Endothelial cell of umbilical vein (primary cell): Measurements from ENCODE around the gene BABAM2. TPM values are rescaled to one million over a fixed set of nuclear protein-coding genes. Genes with fewer than 3 reads are reported as not detected.

Experiments used
- BruUV-seq: library from RNA; stranded (reverse); fragments of 400-500 nt; replicated peaks from 2 replicates; lab custom pipeline; 2021; lab: Mats Ljungman, UMichigan
- CTCF ChIA-PET: fragments of 300-600, 350-600 bp; sonication (Branson Sonifier 250); formaldehyde crosslinking; loops from one replicate; lab custom pipeline; 2021; ENCODE audit warnings: antibody characterized with exemption, inconsistent platforms; lab: Charles Lee
- POLR2A ChIA-PET: fragments of 300-600, 350-600 bp; sonication (Branson Sonifier 250); formaldehyde crosslinking; loops from one replicate; lab custom pipeline; 2021; ENCODE audit warnings: antibody characterized with exemption, inconsistent platforms; lab: Charles Lee
- DNase-seq: peaks from one replicate; pipeline ENCODE4 v3.0.0-alpha.2; 2011; ENCODE audit warnings: low read depth, low spot score
- FAIRE-seq: peaks from 2 replicates; lab custom pipeline; 2011; peaks lifted over from hg19 to GRCh38; lab: Jason Lieb, UNC
- H2AFZ ChIP-seq: 2 replicates; pipeline ENCODE4 v1.6.0; 2012; ENCODE audit warnings: low read depth, low read length, control low read depth, inconsistent platforms
- H3K27ac ChIP-seq: 2 replicates; pipeline ENCODE4 v1.5.1; 2011; ENCODE audit warnings: low read depth, mild to moderate bottlenecking, control low read depth, low read length, moderate library complexity; ENCODE audit not compliant: insufficient read depth
- H3K27me3 ChIP-seq, 2 experiments: 2 replicates each; pipeline versions ENCODE4 v1.6.0 to v1.6.1; 2011; ENCODE audit warnings: low read length in 2 of 2, mixed read lengths in 1 of 2; ENCODE audit not compliant: control insufficient read depth in 2 of 2, insufficient read depth in 2 of 2
- H3K36me3 ChIP-seq, 2 experiments: 2 replicates in 1 of 2; 3 replicates in 1 of 2; pipeline ENCODE4 v1.5.1; 2011; ENCODE audit warnings: low read length in 2 of 2, mild to moderate bottlenecking in 1 of 2, moderate library complexity in 1 of 2; ENCODE audit not compliant: control insufficient read depth in 2 of 2, insufficient read depth in 2 of 2; ENCODE audit errors: extremely low read depth in 1 of 2
- H3K4me1 ChIP-seq: 3 replicates; pipeline ENCODE4 v1.5.1; 2011; ENCODE audit warnings: mild to moderate bottlenecking, low read length; ENCODE audit not compliant: control insufficient read depth, insufficient read depth; ENCODE audit errors: extremely low read depth
- H3K4me2 ChIP-seq: 2 replicates; pipeline ENCODE4 v1.6.1; 2011; ENCODE audit warnings: low read length, control low read depth, mixed read lengths; ENCODE audit not compliant: insufficient read depth
- H3K4me3 ChIP-seq, 3 experiments: fragments of 200-600 bp in 1 of 3; sonication (generic), shearing (Covaris generic) in 1 of 3; replicated peaks in 1 of 3; 2 replicates each; pipeline ENCODE4 v1.5.1; 2011 to 2016; ENCODE audit warnings: control low read depth in 3 of 3, low read length in 3 of 3, mild to moderate bottlenecking in 2 of 3, inconsistent platforms in 1 of 3, low read depth in 1 of 3, moderate library complexity in 1 of 3; ENCODE audit not compliant: insufficient read depth in 1 of 3
- H3K79me2 ChIP-seq: 2 replicates; pipeline ENCODE4 v1.6.0; 2012; ENCODE audit warnings: low read length, inconsistent platforms; ENCODE audit not compliant: control insufficient read depth, insufficient read depth
- H3K9ac ChIP-seq: replicated peaks from 2 replicates; pipeline ENCODE3; 2011; ENCODE audit warnings: low read length, control low read depth; ENCODE audit not compliant: insufficient read depth; ENCODE audit errors: extremely low read depth
- H3K9me1 ChIP-seq: replicated peaks from 3 replicates; pipeline ENCODE4 v1.6.0; 2011; ENCODE audit warnings: mild to moderate bottlenecking, low read length; ENCODE audit not compliant: control insufficient read depth, insufficient read depth; ENCODE audit errors: extremely low read depth
- H3K9me3 ChIP-seq: replicated peaks from 2 replicates; pipeline ENCODE4 v1.5.1; 2012; ENCODE audit warnings: low read length, inconsistent platforms; ENCODE audit not compliant: control insufficient read depth, insufficient read depth
- H4K20me1 ChIP-seq: replicated peaks from 2 replicates; pipeline ENCODE3; 2011; ENCODE audit warnings: mild to moderate bottlenecking, low read length; ENCODE audit not compliant: control insufficient read depth, insufficient read depth; ENCODE audit errors: extremely low read depth
- EZH2 ChIP-seq: IDR thresholded peaks from 2 replicates; pipeline ENCODE4 v1.6.1; 2012; ENCODE audit warnings: borderline replicate concordance, low read depth, mild to moderate bottlenecking, moderate library complexity, low read length, inconsistent platforms; ENCODE audit not compliant: severe bottlenecking
- FOS ChIP-seq: IDR thresholded peaks from 2 replicates; pipeline ENCODE4 v1.6.1; 2011; ENCODE audit warnings: mild to moderate bottlenecking, low read length, moderate library complexity, borderline replicate concordance; ENCODE audit not compliant: insufficient read depth
- GATA2 ChIP-seq: IDR thresholded peaks from 2 replicates; pipeline ENCODE4 v1.7.0; 2011; ENCODE audit warnings: low read depth, mild to moderate bottlenecking, moderate library complexity, mixed read lengths, low read length; ENCODE audit not compliant: insufficient read length, insufficient read depth
- JUN ChIP-seq: IDR thresholded peaks from 2 replicates; pipeline ENCODE4 v1.6.1; 2011; ENCODE audit warnings: borderline replicate concordance, low read depth; ENCODE audit not compliant: insufficient read length, insufficient read depth
- MYC ChIP-seq: IDR thresholded peaks from one replicate; pipeline ENCODE4 v1.6.1; 2011; ENCODE audit warnings: mild to moderate bottlenecking, low read depth, low read length
- POLR2A ChIP-seq: IDR thresholded peaks from 2 replicates; pipeline ENCODE4 v1.6.1; 2012; ENCODE audit warnings: low read depth, mild to moderate bottlenecking, control low read depth, low read length
- POLR2AphosphoS5 ChIP-seq: IDR thresholded peaks from 2 replicates; pipeline ENCODE4 v1.6.1; 2012; ENCODE audit warnings: low read depth, mild to moderate bottlenecking, control low read depth, low read length, moderate library complexity; ENCODE audit not compliant: insufficient read depth
- dilution Hi-C: fragments of 300-500 bp; cut with MboI; formaldehyde crosslinking; loops from one replicate; pipeline ENCODE4 v1.15.0; 2019; ENCODE audit warnings: low sequenced_read_pairs; ENCODE audit not compliant: extremely low pct_ligation_motif_present
- intact Hi-C: fragments of 100-400 bp; cut with micrococcal nuclease; formaldehyde crosslinking; loops from one replicate; pipeline ENCODE4 v1.10.0; 2022
- polyA plus RNA-seq, 4 experiments: library from polyadenylated mRNA; depleted of rRNA in 3 of 4; stranded (reverse) in 3 of 4; unstranded in 1 of 4; fragments of >200 nt; gene quantifications; 2 replicates each; pipeline versions ENCODE4 v1.2.1 to v1.2.3, GENCODE V29; 2011 to 2012; ENCODE audit warnings: missing spikeins in 1 of 4
- total RNA-seq: library from RNA; stranded (reverse); gene quantifications from 2 replicates; pipeline ENCODE4 v1.2.3, GENCODE V29; 2021
- TF ChIP-seq, protein P1 (sequence below): IDR thresholded peaks from 2 replicates; pipeline ENCODE4 v1.6.1; 2011; ENCODE audit not compliant: insufficient read depth, insufficient read length
- TF ChIP-seq, protein P2 (sequence below), 2 donors: IDR thresholded peaks; 1 replicate in 1 of 2; 2 replicates in 1 of 2; pipeline ENCODE4 v1.5.1; 2011; ENCODE audit warnings: low read length in 2 of 2, mild to moderate bottlenecking in 2 of 2, moderate library complexity in 2 of 2, control low read depth in 1 of 2, inconsistent platforms in 1 of 2, low read depth in 1 of 2; ENCODE audit not compliant: insufficient read depth in 1 of 2; ENCODE audit errors: extremely low read depth in 1 of 2

BABAM2 gene
- total and polyA plus RNA-seq, 2 donors (not counting 3 experiments of a cell fraction or from before 2014, with no cell fraction given), result 19.9 to 27.6 TPM

DNA sequence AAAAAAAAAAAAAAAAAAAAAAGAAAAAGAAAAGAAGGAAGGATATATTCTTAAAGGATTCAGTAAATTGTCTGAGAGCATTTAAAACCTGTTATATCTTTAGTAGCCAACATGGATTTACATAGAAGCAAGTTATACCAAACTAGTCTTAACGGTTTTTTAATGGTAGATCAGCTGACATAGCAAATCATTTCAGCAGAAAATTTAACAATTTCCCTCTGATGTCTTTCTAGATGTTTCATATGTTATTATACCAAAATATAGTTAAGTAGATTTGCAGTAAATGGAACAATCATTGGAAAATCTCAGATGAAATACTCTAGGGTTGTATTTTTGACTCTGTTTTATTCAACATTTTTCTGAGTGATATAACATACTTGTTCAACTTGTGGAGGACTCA, 72.9 kb downstream of the BABAM2 start:
- Histone ChIP-seq H3K4me2 (no peak overlapping the region), H4K20me1 (no peaks in the 10 kb centered on the region), H3K9me3 (no peaks in the 10 kb centered on the region), H3K27ac (no peak overlapping the region), H3K27me3 (no peaks in the 10 kb centered on the region), H3K9me1 (no peaks in the 10 kb centered on the region), H3K36me3 (no peaks in the 10 kb centered on the region), H3K4me1 (peaks cover 17% of the 10 kb centered on the region), H3K4me3 (no peak overlapping the region), H3K79me2 (no peaks in the 10 kb centered on the region), H3K9ac (no peak overlapping the region), H2AFZ (no peak overlapping the region)
- ChIA-PET CTCF (no interaction called here), POLR2A (no interaction called here)
- TF ChIP-seq FOS (no peak), GATA2 (no peak), POLR2A (no peak), JUN (no peak), MYC (no peak), EZH2 (no peak), POLR2AphosphoS5 (no peak)
- TF ChIP-seq, protein P1, sequence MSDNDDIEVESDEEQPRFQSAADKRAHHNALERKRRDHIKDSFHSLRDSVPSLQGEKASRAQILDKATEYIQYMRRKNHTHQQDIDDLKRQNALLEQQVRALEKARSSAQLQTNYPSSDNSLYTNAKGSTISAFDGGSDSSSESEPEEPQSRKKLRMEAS, result no peak
- TF ChIP-seq, protein P2, sequence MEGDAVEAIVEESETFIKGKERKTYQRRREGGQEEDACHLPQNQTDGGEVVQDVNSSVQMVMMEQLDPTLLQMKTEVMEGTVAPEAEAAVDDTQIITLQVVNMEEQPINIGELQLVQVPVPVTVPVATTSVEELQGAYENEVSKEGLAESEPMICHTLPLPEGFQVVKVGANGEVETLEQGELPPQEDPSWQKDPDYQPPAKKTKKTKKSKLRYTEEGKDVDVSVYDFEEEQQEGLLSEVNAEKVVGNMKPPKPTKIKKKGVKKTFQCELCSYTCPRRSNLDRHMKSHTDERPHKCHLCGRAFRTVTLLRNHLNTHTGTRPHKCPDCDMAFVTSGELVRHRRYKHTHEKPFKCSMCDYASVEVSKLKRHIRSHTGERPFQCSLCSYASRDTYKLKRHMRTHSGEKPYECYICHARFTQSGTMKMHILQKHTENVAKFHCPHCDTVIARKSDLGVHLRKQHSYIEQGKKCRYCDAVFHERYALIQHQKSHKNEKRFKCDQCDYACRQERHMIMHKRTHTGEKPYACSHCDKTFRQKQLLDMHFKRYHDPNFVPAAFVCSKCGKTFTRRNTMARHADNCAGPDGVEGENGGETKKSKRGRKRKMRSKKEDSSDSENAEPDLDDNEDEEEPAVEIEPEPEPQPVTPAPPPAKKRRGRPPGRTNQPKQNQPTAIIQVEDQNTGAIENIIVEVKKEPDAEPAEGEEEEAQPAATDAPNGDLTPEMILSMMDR (IDR thresholded peaks at IDR 0.05; ENCODE audit: extremely low read depth in 1 of 2, insufficient read depth in 1 of 2, low read depth in 1 of 2, low read length in 2 of 2), result no peak
- dilution Hi-C loops, result no loop called here
- DNase-seq (no peak), FAIRE-seq (no peak)
- no TSS peak for BruUV-seq
- intact Hi-C loops, result no loop called here
